Liver (tissue), 9 donors: Measurements from ENCODE around the gene CFAP97D2. TPM values are rescaled to one million over a fixed set of nuclear protein-coding genes. Genes with fewer than 3 reads are reported as not detected.

Experiments
- DNase-seq: peaks from one replicate; pipeline ENCODE4 v3.0.0-alpha.2; 2017; ENCODE audit warnings: low spot score
- H3K27ac ChIP-seq, 2 donors: one replicate each; pipeline ENCODE4 v1.7.0; 2013; ENCODE audit warnings: inconsistent platforms in 2 of 2, low read length in 2 of 2, control low read depth in 1 of 2, low read depth in 1 of 2, mild to moderate bottlenecking in 1 of 2
- H3K27me3 ChIP-seq, 4 donors: one replicate each; pipeline versions ENCODE4 v1.6.1 to v1.7.0; 2013; ENCODE audit warnings: low read length in 3 of 4, inconsistent platforms in 1 of 4, mild to moderate bottlenecking in 1 of 4, moderate library complexity in 1 of 4; ENCODE audit not compliant: control insufficient read depth in 4 of 4, insufficient read depth in 4 of 4
- H3K36me3 ChIP-seq, 4 donors: one replicate each; pipeline versions ENCODE4 v1.6.1 to v1.7.0; 2013; ENCODE audit warnings: low read length in 3 of 4, mild to moderate bottlenecking in 3 of 4, low read depth in 1 of 4, moderate library complexity in 1 of 4; ENCODE audit not compliant: control insufficient read depth in 4 of 4, insufficient read depth in 3 of 4
- H3K4me1 ChIP-seq, 4 donors: one replicate each; pipeline versions ENCODE4 v1.6.1 to v1.7.0; 2013; ENCODE audit warnings: low read length in 3 of 4, mild to moderate bottlenecking in 3 of 4, moderate library complexity in 1 of 4; ENCODE audit not compliant: control insufficient read depth in 4 of 4, insufficient read depth in 4 of 4
- H3K4me3 ChIP-seq, 3 donors: one replicate each; pipeline versions ENCODE4 v1.6.1 to v1.7.0; 2013; ENCODE audit warnings: low read length in 3 of 3, control low read depth in 1 of 3, low read depth in 1 of 3, mild to moderate bottlenecking in 1 of 3
- H3K9ac ChIP-seq, 2 donors: one replicate each; pipeline ENCODE4 v1.7.0; 2013; ENCODE audit warnings: low read length in 2 of 2, mild to moderate bottlenecking in 2 of 2, moderate library complexity in 2 of 2, control low read depth in 1 of 2, low read depth in 1 of 2
- H3K9me3 ChIP-seq, 4 donors: one replicate each; pipeline versions ENCODE4 v1.6.1 to v1.7.0; 2013; ENCODE audit warnings: low read length in 3 of 4; ENCODE audit not compliant: control insufficient read depth in 4 of 4
- ATF3 ChIP-seq: IDR thresholded peaks from 2 replicates; pipeline ENCODE4 v1.6.1; 2016; ENCODE audit warnings: antibody characterized with exemption
- CTCF ChIP-seq: fragments of 150-350 bp; IDR thresholded peaks from 2 replicates; pipeline ENCODE4 v1.5.1; 2017; ENCODE audit warnings: improper control_type of control experiment, low read depth, low read length; ENCODE audit not compliant: missing input control
- EGR1 ChIP-seq, 2 donors: IDR thresholded peaks; 2 replicates each; pipeline ENCODE4 v1.6.1; 2016 to 2018; ENCODE audit warnings: antibody characterized with exemption in 2 of 2, low read depth in 2 of 2
- FOXA1 ChIP-seq: IDR thresholded peaks from 2 replicates; pipeline ENCODE4 v1.6.1; 2016; ENCODE audit warnings: antibody characterized with exemption
- FOXA2 ChIP-seq: IDR thresholded peaks from 2 replicates; pipeline ENCODE4 v1.6.1; 2016; ENCODE audit warnings: antibody characterized with exemption
- GABPA ChIP-seq, 2 donors: IDR thresholded peaks in 1 of 2; conservative IDR thresholded peaks in 1 of 2; 2 replicates each; pipeline ENCODE4 v1.6.1; 2016; ENCODE audit warnings: antibody characterized with exemption in 2 of 2, mild to moderate bottlenecking in 1 of 2, moderate library complexity in 1 of 2
- HNF4A ChIP-seq, 2 donors: conservative IDR thresholded peaks; 2 replicates each; pipeline ENCODE4 v1.6.1; 2016; ENCODE audit warnings: antibody characterized with exemption in 2 of 2, mild to moderate bottlenecking in 2 of 2
- HNF4G ChIP-seq: IDR thresholded peaks from 2 replicates; pipeline ENCODE4 v1.6.1; 2016; ENCODE audit warnings: antibody characterized with exemption
- JUND ChIP-seq, 2 donors: IDR thresholded peaks; 2 replicates each; pipeline ENCODE4 v1.6.1; 2016; ENCODE audit warnings: antibody characterized with exemption in 2 of 2
- MAX ChIP-seq: IDR thresholded peaks from 2 replicates; pipeline ENCODE4 v1.6.1; 2016; ENCODE audit warnings: antibody characterized with exemption
- NR2F2 ChIP-seq: IDR thresholded peaks from 2 replicates; pipeline ENCODE4 v1.6.1; 2016; ENCODE audit warnings: antibody characterized with exemption
- RAD21 ChIP-seq, 2 donors: IDR thresholded peaks; 2 replicates each; pipeline ENCODE4 v1.6.1; 2016; ENCODE audit warnings: antibody characterized with exemption in 2 of 2, mild to moderate bottlenecking in 2 of 2
- REST ChIP-seq: IDR thresholded peaks from 2 replicates; pipeline ENCODE4 v1.6.1; 2016; ENCODE audit warnings: antibody characterized with exemption, mild to moderate bottlenecking
- RXRA ChIP-seq, 2 donors: IDR thresholded peaks; 2 replicates each; pipeline ENCODE4 v1.6.1; 2017 to 2018; ENCODE audit warnings: antibody characterized with exemption in 2 of 2, mild to moderate bottlenecking in 1 of 2
- SP1 ChIP-seq: IDR thresholded peaks from 2 replicates; pipeline ENCODE4 v1.6.1; 2018; ENCODE audit warnings: antibody characterized with exemption, mild to moderate bottlenecking
- TAF1 ChIP-seq: conservative IDR thresholded peaks from 2 replicates; pipeline ENCODE4 v1.6.1; 2016; ENCODE audit warnings: antibody characterized with exemption, mild to moderate bottlenecking
- YY1 ChIP-seq: IDR thresholded peaks from 2 replicates; pipeline ENCODE4 v1.6.1; 2016; ENCODE audit warnings: antibody characterized with exemption, mild to moderate bottlenecking
- ZBTB33 ChIP-seq: IDR thresholded peaks from 2 replicates; pipeline ENCODE4 v1.6.1; 2016; ENCODE audit warnings: antibody characterized with exemption
- WGBS: extraction: QIAGEN DNeasy Blood & Tissue Kit; methylation state at CpG from one replicate; pipeline ENCODE4 v1.1.7; 2013; 5-methylcytosine and 5-hydroxymethylcytosine counted together
- polyA plus RNA-seq, 2 donors: library from polyadenylated mRNA; stranded (reverse) in 1 of 2; unstranded in 1 of 2; fragments of 200-250 nt in 1 of 2; fragments of >200 nt in 1 of 2; fragmentation: Nextera tagmentation in 1 of 2; extraction: Ambion mirVana in 1 of 2; gene quantifications; one replicate each; pipeline versions ENCODE4 v1.2.1 to v1.2.3, GENCODE V29; 2013 to 2015
- total RNA-seq, 2 donors: library from RNA; depleted of rRNA; stranded (reverse); fragments of >200 nt; gene quantifications; one replicate each; pipeline ENCODE4 v1.2.3, GENCODE V29; 2014
- donor health status: healthy.
- donor health status: healthy.
- donor health status: healthy.
- donor health status: healthy.
- donor health status: healthy.

CFAP97D2 gene
- total and polyA plus RNA-seq, 4 donors = not detected

GRCh38 chr13:114225610-114226009 is 46.6 kb downstream of the CFAP97D2 start (continued):
- TF ChIP-seq ZBTB33 = no peak

GRCh38 chr13:114226088-114226487 is 47.0 kb downstream of the CFAP97D2 start:
- 83% methylated on average over 11 of the region's 11 CpGs for WGBS
- no peak overlapping the region for H3K4me3 ChIP-seq
- H3K36me3 ChIP-seq = no peaks in the 10 kb centered on the region
- no peaks in the 10 kb centered on the region for H3K27me3 ChIP-seq
- H3K9me3 ChIP-seq = no peaks in the 10 kb centered on the region
- H3K27ac ChIP-seq = no peak overlapping the region
- peaks cover 17 to 27% (median 21%) of the 10 kb centered on the region in 4 donors for H3K4me1 ChIP-seq
- no peak for TF ChIP-seq TAF1
- TF ChIP-seq HNF4A (conservative IDR thresholded peaks at IDR 0.05) = no peak
- H3K9ac ChIP-seq = no peak overlapping the region
- DNase-seq = no peak

GRCh38 chr13:114226699-114227323 is 47.8 kb downstream of the CFAP97D2 start:
- 5% methylated on average over 19 of the region's 19 CpGs for WGBS
- Histone ChIP-seq H3K27me3 (no peaks in the 10 kb centered on the region), H3K9me3 (no peaks in the 10 kb centered on the region), H3K9ac (no peak overlapping the region), H3K36me3 (no peaks in the 10 kb centered on the region), H3K4me3 (no peak overlapping the region), H3K4me1 (peaks cover 17 to 27% (median 21%) of the 10 kb centered on the region in 4 donors), H3K27ac (no peak overlapping the region)
- peak; percentile 89 for DNase-seq
- no peak for TF ChIP-seq FOXA2
- no peak for TF ChIP-seq JUND (IDR thresholded peaks at IDR 0.05)
- no peak for TF ChIP-seq ATF3
- peak in 1 of 2 donors; percentile 14 for TF ChIP-seq RXRA (IDR thresholded peaks at IDR 0.05)
- TF ChIP-seq EGR1 (IDR thresholded peaks at IDR 0.05; ENCODE audit: low read depth in 2 of 2) = no peak
- TF ChIP-seq HNF4A (conservative IDR thresholded peaks at IDR 0.05) = peak in 1 of 2 donors; percentile 20
- no peak for TF ChIP-seq NR2F2
- no peak for TF ChIP-seq REST
- TF ChIP-seq HNF4G = no peak
- no peak for TF ChIP-seq MAX
- TF ChIP-seq FOXA1 = peak; percentile 30
- TF ChIP-seq GABPA (IDR thresholded peaks at IDR 0.05 in 1 of 2, conservative IDR thresholded peaks at IDR 0.05 in 1 of 2) = no peak
- TF ChIP-seq YY1 = peak; percentile 41
- peak; percentile 100 for TF ChIP-seq RAD21 (IDR thresholded peaks at IDR 0.05)
- no peak for TF ChIP-seq TAF1
- TF ChIP-seq ZBTB33 = no peak
- TF ChIP-seq CTCF = peak; percentile 97
- TF ChIP-seq SP1 = no peak
